Endothelial cell of umbilical vein (primary cell): ENCODE measurements around the gene SSBP3. TPM values are rescaled to one million over a fixed set of nuclear protein-coding genes. Genes with fewer than 3 reads are reported as not detected.

ENCODE experiments used
- BruUV-seq: library from RNA; stranded (reverse); fragments of 400-500 nt; replicated peaks from 2 replicates; lab custom pipeline; 2021; lab: Mats Ljungman, UMichigan
- CTCF ChIA-PET: fragments of 300-600, 350-600 bp; sonication (Branson Sonifier 250); formaldehyde crosslinking; loops from one replicate; lab custom pipeline; 2021; ENCODE audit warnings: antibody characterized with exemption, inconsistent platforms; lab: Charles Lee
- POLR2A ChIA-PET: fragments of 300-600, 350-600 bp; sonication (Branson Sonifier 250); formaldehyde crosslinking; loops from one replicate; lab custom pipeline; 2021; ENCODE audit warnings: antibody characterized with exemption, inconsistent platforms; lab: Charles Lee
- DNase-seq: peaks from one replicate; pipeline ENCODE4 v3.0.0-alpha.2; 2011; ENCODE audit warnings: low read depth, low spot score
- FAIRE-seq: peaks from 2 replicates; lab custom pipeline; 2011; peaks lifted over from hg19 to GRCh38; lab: Jason Lieb, UNC
- H2AFZ ChIP-seq: 2 replicates; pipeline ENCODE4 v1.6.0; 2012; ENCODE audit warnings: low read depth, low read length, control low read depth, inconsistent platforms
- H3K27ac ChIP-seq: 2 replicates; pipeline ENCODE4 v1.5.1; 2011; ENCODE audit warnings: low read depth, mild to moderate bottlenecking, control low read depth, low read length, moderate library complexity; ENCODE audit not compliant: insufficient read depth
- H3K27me3 ChIP-seq, 2 experiments: 2 replicates each; pipeline versions ENCODE4 v1.6.0 to v1.6.1; 2011; ENCODE audit warnings: low read length in 2 of 2, mixed read lengths in 1 of 2; ENCODE audit not compliant: control insufficient read depth in 2 of 2, insufficient read depth in 2 of 2
- H3K36me3 ChIP-seq, 2 experiments: 2 replicates in 1 of 2; 3 replicates in 1 of 2; pipeline ENCODE4 v1.5.1; 2011; ENCODE audit warnings: low read length in 2 of 2, mild to moderate bottlenecking in 1 of 2, moderate library complexity in 1 of 2; ENCODE audit not compliant: control insufficient read depth in 2 of 2, insufficient read depth in 2 of 2; ENCODE audit errors: extremely low read depth in 1 of 2
- H3K4me1 ChIP-seq: 3 replicates; pipeline ENCODE4 v1.5.1; 2011; ENCODE audit warnings: mild to moderate bottlenecking, low read length; ENCODE audit not compliant: control insufficient read depth, insufficient read depth; ENCODE audit errors: extremely low read depth
- H3K4me2 ChIP-seq: 2 replicates; pipeline ENCODE4 v1.6.1; 2011; ENCODE audit warnings: low read length, control low read depth, mixed read lengths; ENCODE audit not compliant: insufficient read depth
- H3K4me3 ChIP-seq, 3 experiments: fragments of 200-600 bp in 1 of 3; sonication (generic), shearing (Covaris generic) in 1 of 3; replicated peaks in 1 of 3; 2 replicates each; pipeline ENCODE4 v1.5.1; 2011 to 2016; ENCODE audit warnings: control low read depth in 3 of 3, low read length in 3 of 3, mild to moderate bottlenecking in 2 of 3, inconsistent platforms in 1 of 3, low read depth in 1 of 3, moderate library complexity in 1 of 3; ENCODE audit not compliant: insufficient read depth in 1 of 3
- H3K79me2 ChIP-seq: 2 replicates; pipeline ENCODE4 v1.6.0; 2012; ENCODE audit warnings: low read length, inconsistent platforms; ENCODE audit not compliant: control insufficient read depth, insufficient read depth
- H3K9ac ChIP-seq: replicated peaks from 2 replicates; pipeline ENCODE3; 2011; ENCODE audit warnings: low read length, control low read depth; ENCODE audit not compliant: insufficient read depth; ENCODE audit errors: extremely low read depth
- H3K9me1 ChIP-seq: replicated peaks from 3 replicates; pipeline ENCODE4 v1.6.0; 2011; ENCODE audit warnings: mild to moderate bottlenecking, low read length; ENCODE audit not compliant: control insufficient read depth, insufficient read depth; ENCODE audit errors: extremely low read depth
- H3K9me3 ChIP-seq: replicated peaks from 2 replicates; pipeline ENCODE4 v1.5.1; 2012; ENCODE audit warnings: low read length, inconsistent platforms; ENCODE audit not compliant: control insufficient read depth, insufficient read depth
- H4K20me1 ChIP-seq: replicated peaks from 2 replicates; pipeline ENCODE3; 2011; ENCODE audit warnings: mild to moderate bottlenecking, low read length; ENCODE audit not compliant: control insufficient read depth, insufficient read depth; ENCODE audit errors: extremely low read depth
- EZH2 ChIP-seq: IDR thresholded peaks from 2 replicates; pipeline ENCODE4 v1.6.1; 2012; ENCODE audit warnings: borderline replicate concordance, low read depth, mild to moderate bottlenecking, moderate library complexity, low read length, inconsistent platforms; ENCODE audit not compliant: severe bottlenecking
- FOS ChIP-seq: IDR thresholded peaks from 2 replicates; pipeline ENCODE4 v1.6.1; 2011; ENCODE audit warnings: mild to moderate bottlenecking, low read length, moderate library complexity, borderline replicate concordance; ENCODE audit not compliant: insufficient read depth
- GATA2 ChIP-seq: IDR thresholded peaks from 2 replicates; pipeline ENCODE4 v1.7.0; 2011; ENCODE audit warnings: low read depth, mild to moderate bottlenecking, moderate library complexity, mixed read lengths, low read length; ENCODE audit not compliant: insufficient read length, insufficient read depth
- JUN ChIP-seq: IDR thresholded peaks from 2 replicates; pipeline ENCODE4 v1.6.1; 2011; ENCODE audit warnings: borderline replicate concordance, low read depth; ENCODE audit not compliant: insufficient read length, insufficient read depth
- MYC ChIP-seq: IDR thresholded peaks from one replicate; pipeline ENCODE4 v1.6.1; 2011; ENCODE audit warnings: mild to moderate bottlenecking, low read depth, low read length
- POLR2A ChIP-seq: IDR thresholded peaks from 2 replicates; pipeline ENCODE4 v1.6.1; 2012; ENCODE audit warnings: low read depth, mild to moderate bottlenecking, control low read depth, low read length
- POLR2AphosphoS5 ChIP-seq: IDR thresholded peaks from 2 replicates; pipeline ENCODE4 v1.6.1; 2012; ENCODE audit warnings: low read depth, mild to moderate bottlenecking, control low read depth, low read length, moderate library complexity; ENCODE audit not compliant: insufficient read depth
- dilution Hi-C: fragments of 300-500 bp; cut with MboI; formaldehyde crosslinking; loops from one replicate; pipeline ENCODE4 v1.15.0; 2019; ENCODE audit warnings: low sequenced_read_pairs; ENCODE audit not compliant: extremely low pct_ligation_motif_present
- intact Hi-C: fragments of 100-400 bp; cut with micrococcal nuclease; formaldehyde crosslinking; loops from one replicate; pipeline ENCODE4 v1.10.0; 2022
- polyA plus RNA-seq, 4 experiments: library from polyadenylated mRNA; depleted of rRNA in 3 of 4; stranded (reverse) in 3 of 4; unstranded in 1 of 4; fragments of >200 nt; gene quantifications; 2 replicates each; pipeline versions ENCODE4 v1.2.1 to v1.2.3, GENCODE V29; 2011 to 2012; ENCODE audit warnings: missing spikeins in 1 of 4
- total RNA-seq: library from RNA; stranded (reverse); gene quantifications from 2 replicates; pipeline ENCODE4 v1.2.3, GENCODE V29; 2021
- TF ChIP-seq, protein P1 (sequence below), 2 donors: IDR thresholded peaks; 1 replicate in 1 of 2; 2 replicates in 1 of 2; pipeline ENCODE4 v1.5.1; 2011; ENCODE audit warnings: low read length in 2 of 2, mild to moderate bottlenecking in 2 of 2, moderate library complexity in 2 of 2, control low read depth in 1 of 2, inconsistent platforms in 1 of 2, low read depth in 1 of 2; ENCODE audit not compliant: insufficient read depth in 1 of 2; ENCODE audit errors: extremely low read depth in 1 of 2
- TF ChIP-seq, protein P2 (sequence below): IDR thresholded peaks from 2 replicates; pipeline ENCODE4 v1.6.1; 2011; ENCODE audit not compliant: insufficient read depth, insufficient read length

Gene SSBP3
- total and polyA plus RNA-seq, 2 donors (not counting 3 experiments of a cell fraction or from before 2014, with no cell fraction given): 44.9 to 59.4 TPM

DNA sequence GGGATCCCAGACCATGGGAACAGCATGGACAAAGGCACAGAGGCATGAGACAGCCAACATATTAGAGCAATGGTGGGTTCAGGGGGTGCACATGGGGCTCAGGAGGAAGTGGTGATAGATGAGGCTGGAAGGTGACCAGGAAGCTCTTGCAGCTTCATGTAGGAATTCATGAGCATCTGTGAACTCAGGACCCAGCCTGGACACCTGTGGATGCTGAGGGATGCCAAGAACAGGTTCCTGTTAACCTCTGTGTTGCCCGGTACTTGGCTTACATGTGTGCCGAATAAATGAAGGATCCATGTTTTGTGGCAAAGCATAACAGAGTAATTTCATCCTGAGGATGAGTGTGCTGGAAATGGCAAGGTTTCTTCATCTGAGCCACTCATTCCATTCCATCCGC is 9.3 kb upstream of the SSBP3 start:
- H4K20me1 ChIP-seq: no peaks in the 10 kb centered on the region
- H2AFZ ChIP-seq: no peak overlapping the region
- H3K9me3 ChIP-seq: no peaks in the 10 kb centered on the region
- TF ChIP-seq POLR2A: no peak
- TF ChIP-seq, protein P1, sequence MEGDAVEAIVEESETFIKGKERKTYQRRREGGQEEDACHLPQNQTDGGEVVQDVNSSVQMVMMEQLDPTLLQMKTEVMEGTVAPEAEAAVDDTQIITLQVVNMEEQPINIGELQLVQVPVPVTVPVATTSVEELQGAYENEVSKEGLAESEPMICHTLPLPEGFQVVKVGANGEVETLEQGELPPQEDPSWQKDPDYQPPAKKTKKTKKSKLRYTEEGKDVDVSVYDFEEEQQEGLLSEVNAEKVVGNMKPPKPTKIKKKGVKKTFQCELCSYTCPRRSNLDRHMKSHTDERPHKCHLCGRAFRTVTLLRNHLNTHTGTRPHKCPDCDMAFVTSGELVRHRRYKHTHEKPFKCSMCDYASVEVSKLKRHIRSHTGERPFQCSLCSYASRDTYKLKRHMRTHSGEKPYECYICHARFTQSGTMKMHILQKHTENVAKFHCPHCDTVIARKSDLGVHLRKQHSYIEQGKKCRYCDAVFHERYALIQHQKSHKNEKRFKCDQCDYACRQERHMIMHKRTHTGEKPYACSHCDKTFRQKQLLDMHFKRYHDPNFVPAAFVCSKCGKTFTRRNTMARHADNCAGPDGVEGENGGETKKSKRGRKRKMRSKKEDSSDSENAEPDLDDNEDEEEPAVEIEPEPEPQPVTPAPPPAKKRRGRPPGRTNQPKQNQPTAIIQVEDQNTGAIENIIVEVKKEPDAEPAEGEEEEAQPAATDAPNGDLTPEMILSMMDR (IDR thresholded peaks at IDR 0.05; ENCODE audit: extremely low read depth in 1 of 2, insufficient read depth in 1 of 2, low read depth in 1 of 2, low read length in 2 of 2): no peak
- TF ChIP-seq MYC: no peak
- dilution Hi-C loops (no loop called here), intact Hi-C loops (no loop called here)
- CTCF ChIA-PET: no interaction called here
- H3K4me2 ChIP-seq: no peak overlapping the region
- no TSS peak for BruUV-seq
- no peaks in the 10 kb centered on the region for H3K36me3 ChIP-seq
- no peaks in the 10 kb centered on the region for H3K9me1 ChIP-seq
- H3K9ac ChIP-seq: no peak overlapping the region
- H3K4me1 ChIP-seq: peaks cover 11% of the 10 kb centered on the region
- FAIRE-seq (no peak), DNase-seq (no peak)
- H3K4me3 ChIP-seq: no peak overlapping the region
- no peaks in the 10 kb centered on the region for H3K79me2 ChIP-seq
- POLR2A ChIA-PET: no interaction called here
- peaks cover 0 to 2% of the 10 kb centered on the region in 2 experiments for H3K27me3 ChIP-seq
- no peak overlapping the region for H3K27ac ChIP-seq

DNA sequence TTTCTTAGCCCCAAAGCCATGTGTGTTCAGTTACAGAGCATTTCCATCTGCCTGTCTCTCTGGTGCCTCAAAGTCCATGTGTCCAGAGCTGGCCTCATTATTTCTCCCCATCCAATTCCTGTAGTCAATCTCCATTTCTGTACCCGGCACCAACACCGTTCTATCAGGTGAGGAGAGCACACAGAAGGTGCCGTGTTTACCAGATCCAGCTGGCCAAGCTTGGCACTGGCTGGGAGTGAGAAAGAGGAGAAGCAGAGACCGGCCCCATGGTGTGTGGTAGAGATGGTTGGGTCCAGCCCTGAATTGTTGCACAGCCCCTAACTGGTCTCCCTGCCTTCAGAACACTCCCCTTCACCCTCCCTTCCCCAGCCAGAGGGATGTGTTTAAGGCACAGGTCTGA is 7.5 kb upstream of the SSBP3 start:
- BruUV-seq: no TSS peak
- Histone ChIP-seq H3K27ac (peak overlapping the region; percentile 58), H3K79me2 (no peaks in the 10 kb centered on the region), H3K4me2 (no peak overlapping the region), H4K20me1 (no peaks in the 10 kb centered on the region), H3K36me3 (no peaks in the 10 kb centered on the region), H3K9me1 (no peaks in the 10 kb centered on the region), H3K4me1 (peaks cover 15% of the 10 kb centered on the region), H3K4me3 (no peak overlapping the region), H3K9ac (no peak overlapping the region), H3K27me3 (peaks cover 0 to 2% of the 10 kb centered on the region in 2 experiments), H3K9me3 (no peaks in the 10 kb centered on the region), H2AFZ (peak overlapping the region; percentile 77)
- DNase-seq: no peak
- POLR2A ChIA-PET: interaction anchor here (0.5 to 1.4 kb wide), 2 partner anchors 49 to 72 kb away, joined by 4 to 5 read pairs; no protein-coding TSS in a partner anchor
- dilution Hi-C loops: no loop called here
- CTCF ChIA-PET: interaction anchor here (1.0 to 2.6 kb wide), 9 partner anchors 8 to 292 kb away, joined by 3 to 14 read pairs (median 4); no protein-coding TSS in a partner anchor
- TF ChIP-seq JUN: no peak
- TF ChIP-seq POLR2A: no peak
- TF ChIP-seq, protein P2, sequence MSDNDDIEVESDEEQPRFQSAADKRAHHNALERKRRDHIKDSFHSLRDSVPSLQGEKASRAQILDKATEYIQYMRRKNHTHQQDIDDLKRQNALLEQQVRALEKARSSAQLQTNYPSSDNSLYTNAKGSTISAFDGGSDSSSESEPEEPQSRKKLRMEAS: no peak
- TF ChIP-seq MYC: no peak
- TF ChIP-seq POLR2AphosphoS5: no peak
- TF ChIP-seq, protein P1 (IDR thresholded peaks at IDR 0.05; ENCODE audit: extremely low read depth in 1 of 2, insufficient read depth in 1 of 2, low read depth in 1 of 2, low read length in 2 of 2): no peak
- TF ChIP-seq GATA2: no peak
- TF ChIP-seq FOS: no peak
- TF ChIP-seq EZH2: no peak
- intact Hi-C loops: loop anchor here (2.0 kb wide), 1 partner anchor 51 kb away; no protein-coding TSS in a partner anchor
- no peak for FAIRE-seq
